SH-SY5Y (cell line): ENCODE results near the gene SHB.

Experiments
- GATA2 ChIP-seq: IDR thresholded peaks from 2 replicates; pipeline ENCODE4 v1.6.1; 2011; ENCODE audit warnings: mild to moderate bottlenecking, low read depth, low read length
- GATA3 ChIP-seq: IDR thresholded peaks from 2 replicates; pipeline ENCODE4 v1.6.1; 2011; ENCODE audit warnings: low read depth, mild to moderate bottlenecking, low read length, moderate library complexity

DNA sequence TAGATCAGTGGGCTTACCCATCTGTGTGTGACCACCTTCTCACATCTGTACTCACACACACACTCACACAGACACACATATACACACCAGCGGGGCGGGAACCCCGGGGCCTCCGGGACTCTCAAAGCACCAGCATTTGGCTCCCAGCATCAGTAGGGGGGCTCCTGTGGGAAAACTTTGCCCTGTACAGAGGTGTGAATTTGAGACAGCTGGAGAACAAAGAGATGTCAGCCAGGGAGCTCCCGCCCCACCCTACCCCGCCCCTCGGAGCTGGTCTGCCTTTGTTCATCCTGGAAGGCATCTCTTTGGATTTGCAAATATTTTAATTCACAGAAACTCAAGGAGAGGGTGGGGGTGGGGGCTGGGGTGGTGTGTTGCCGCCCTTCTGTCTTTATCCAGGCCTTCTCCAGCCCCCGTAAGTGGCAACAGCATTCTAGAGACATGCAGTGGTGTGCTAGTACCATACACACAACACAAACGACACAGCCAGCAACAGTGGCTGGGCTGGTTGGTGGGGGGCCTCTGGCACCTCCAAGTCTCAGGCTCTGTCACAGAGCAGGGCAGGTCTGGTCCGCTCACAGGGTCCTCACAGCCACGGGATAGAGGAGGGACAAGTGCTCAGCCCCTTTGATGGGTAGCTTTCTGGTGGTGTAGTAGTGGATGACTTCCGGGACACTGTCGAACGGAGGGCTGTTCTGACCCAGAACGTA, 149.6 kb downstream of the SHB start:
- no peak for TF ChIP-seq GATA3
- no peak for TF ChIP-seq GATA2
